ENCODE data around the gene C19orf12. TPM values are rescaled to one million over a fixed set of nuclear protein-coding genes. Genes with fewer than 3 reads are reported as not detected.

The C19orf12 gene
- total RNA-seq, 1 donor, result 48.5 TPM

DNA sequence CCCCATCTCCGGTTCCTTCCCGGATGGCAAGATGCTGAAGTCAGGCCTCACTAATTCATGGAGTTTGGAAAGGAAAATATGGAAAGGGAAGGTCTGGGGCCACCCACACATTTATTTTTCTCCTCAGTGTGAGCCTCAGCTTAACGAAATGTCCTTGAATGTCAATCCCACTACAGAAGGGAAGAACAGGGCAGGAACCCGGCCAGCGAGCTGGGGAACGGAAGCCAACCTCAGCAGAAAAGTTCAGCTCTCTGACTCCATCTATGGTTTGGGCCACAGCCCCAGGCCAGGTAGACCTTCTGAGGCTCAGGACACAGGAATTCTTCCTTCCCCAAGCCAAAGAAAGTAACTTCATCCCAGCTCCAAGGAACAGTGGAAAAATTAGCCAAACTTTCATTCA is 8.4 kb downstream of the C19orf12 start:
- peaks cover 18% of the 10 kb centered on the region for H4K20me1 ChIP-seq (ENCODE audit: insufficient read depth, low read length)
- peaks cover 46% of the 10 kb centered on the region for H3K79me2 ChIP-seq (ENCODE audit: insufficient read depth, low read length)
- H3K4me3 ChIP-seq (ENCODE audit: insufficient read depth, low read length), result no peak overlapping the region
- TF ChIP-seq, protein P1, sequence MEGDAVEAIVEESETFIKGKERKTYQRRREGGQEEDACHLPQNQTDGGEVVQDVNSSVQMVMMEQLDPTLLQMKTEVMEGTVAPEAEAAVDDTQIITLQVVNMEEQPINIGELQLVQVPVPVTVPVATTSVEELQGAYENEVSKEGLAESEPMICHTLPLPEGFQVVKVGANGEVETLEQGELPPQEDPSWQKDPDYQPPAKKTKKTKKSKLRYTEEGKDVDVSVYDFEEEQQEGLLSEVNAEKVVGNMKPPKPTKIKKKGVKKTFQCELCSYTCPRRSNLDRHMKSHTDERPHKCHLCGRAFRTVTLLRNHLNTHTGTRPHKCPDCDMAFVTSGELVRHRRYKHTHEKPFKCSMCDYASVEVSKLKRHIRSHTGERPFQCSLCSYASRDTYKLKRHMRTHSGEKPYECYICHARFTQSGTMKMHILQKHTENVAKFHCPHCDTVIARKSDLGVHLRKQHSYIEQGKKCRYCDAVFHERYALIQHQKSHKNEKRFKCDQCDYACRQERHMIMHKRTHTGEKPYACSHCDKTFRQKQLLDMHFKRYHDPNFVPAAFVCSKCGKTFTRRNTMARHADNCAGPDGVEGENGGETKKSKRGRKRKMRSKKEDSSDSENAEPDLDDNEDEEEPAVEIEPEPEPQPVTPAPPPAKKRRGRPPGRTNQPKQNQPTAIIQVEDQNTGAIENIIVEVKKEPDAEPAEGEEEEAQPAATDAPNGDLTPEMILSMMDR (IDR thresholded peaks at IDR 0.05; ENCODE audit: extremely low read depth, low read depth, low read length), result no peak
- no peak for DNase-seq (ENCODE audit: insufficient read length, low spot score, missing footprints)
- peaks cover 13% of the 10 kb centered on the region for H3K4me1 ChIP-seq (ENCODE audit: insufficient read depth, low read length)
- H3K9me3 ChIP-seq (ENCODE audit: low read depth, low read length), result no peaks in the 10 kb centered on the region
- no peaks in the 10 kb centered on the region for H3K27me3 ChIP-seq (ENCODE audit: insufficient read depth, low read length)
- no peak overlapping the region for H2AFZ ChIP-seq (ENCODE audit: low read length)
- no peak overlapping the region for H3K27ac ChIP-seq (ENCODE audit: low read depth, low read length)
- peaks cover 45% of the 10 kb centered on the region for H3K36me3 ChIP-seq (ENCODE audit: insufficient read depth, low read length)
- H3K4me2 ChIP-seq (ENCODE audit: insufficient read depth, low read length), result no peak overlapping the region

DNA sequence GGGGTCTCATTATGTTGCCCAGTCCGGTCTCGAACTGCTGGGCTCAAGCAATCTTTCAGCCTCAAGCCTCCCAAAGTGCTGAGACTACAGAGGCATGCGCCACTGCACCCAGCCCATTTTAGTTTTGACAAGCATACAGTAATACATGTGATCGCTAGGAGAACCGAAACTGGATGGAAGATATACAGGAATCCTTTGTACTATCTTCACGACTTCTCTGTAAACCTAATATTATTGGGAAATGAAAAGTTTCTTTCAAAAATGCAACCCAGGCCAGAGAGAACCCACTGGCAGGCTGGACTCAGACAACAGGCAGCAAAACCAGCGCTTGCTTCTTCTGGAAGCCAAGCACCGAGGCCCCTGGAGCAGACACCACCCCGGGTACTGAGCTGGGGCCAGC is 9.4 kb downstream of the C19orf12 start:
- Histone ChIP-seq H3K36me3 (ENCODE audit: insufficient read depth, low read length) (peaks cover 47% of the 10 kb centered on the region), H3K27ac (ENCODE audit: low read depth, low read length) (no peak overlapping the region), H3K9me3 (ENCODE audit: low read depth, low read length) (no peaks in the 10 kb centered on the region), H3K27me3 (ENCODE audit: insufficient read depth, low read length) (no peaks in the 10 kb centered on the region), H3K4me1 (ENCODE audit: insufficient read depth, low read length) (peaks cover 13% of the 10 kb centered on the region), H4K20me1 (ENCODE audit: insufficient read depth, low read length) (peaks cover 18% of the 10 kb centered on the region), H3K79me2 (ENCODE audit: insufficient read depth, low read length) (peaks cover 39% of the 10 kb centered on the region), H3K4me3 (ENCODE audit: insufficient read depth, low read length) (no peak overlapping the region), H3K4me2 (ENCODE audit: insufficient read depth, low read length) (no peak overlapping the region), H2AFZ (ENCODE audit: low read length) (no peak overlapping the region)
- TF ChIP-seq, protein P1 (IDR thresholded peaks at IDR 0.05; ENCODE audit: extremely low read depth, low read depth, low read length), result no peak
- DNase-seq (ENCODE audit: insufficient read length, low spot score, missing footprints), result peak; percentile 75

DNA sequence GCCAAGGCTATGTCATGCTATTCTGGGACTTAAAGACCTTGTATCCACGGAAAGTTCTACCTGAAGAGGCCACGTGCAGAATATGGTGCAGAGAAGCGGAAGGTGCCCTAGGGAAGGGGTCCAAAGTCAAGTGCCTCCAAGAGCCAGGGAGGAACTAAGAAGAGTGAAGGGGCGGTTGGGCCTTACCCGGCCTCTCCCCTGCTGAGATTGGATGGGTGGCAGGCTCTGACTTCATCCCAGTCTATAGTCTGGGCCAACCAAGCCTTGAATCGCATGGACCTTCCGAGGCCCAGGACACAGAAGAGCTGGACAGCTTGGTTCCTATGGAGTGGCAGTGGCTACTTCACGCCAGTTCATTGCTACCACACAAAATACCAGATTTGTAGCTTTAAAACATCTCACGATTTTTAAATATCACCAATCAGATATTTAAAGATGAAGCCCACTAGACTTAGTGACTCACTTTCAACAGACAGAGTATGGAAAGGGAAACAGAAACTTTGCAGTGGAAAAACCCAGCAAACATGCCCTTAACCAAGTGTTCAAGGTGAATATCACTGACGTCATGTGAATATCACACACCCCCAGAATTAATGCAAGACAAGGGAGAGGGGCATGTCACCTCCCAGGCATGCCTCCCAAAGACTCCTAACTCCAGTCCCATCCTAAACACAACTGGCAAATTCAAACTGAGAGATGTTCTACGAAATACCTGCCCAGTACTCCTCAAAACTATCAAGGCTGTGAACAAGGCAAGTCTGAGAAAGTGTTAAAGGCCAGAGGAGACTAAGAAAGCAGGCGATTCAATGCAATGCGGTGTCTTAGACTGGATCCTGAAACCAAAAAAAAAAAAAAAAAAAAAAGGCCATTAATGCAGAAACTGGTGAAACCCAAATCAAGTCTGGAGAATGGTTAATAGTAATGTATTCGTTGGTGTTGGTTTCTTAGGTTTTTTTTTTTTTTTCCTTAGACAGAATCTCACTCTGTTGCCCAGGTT is 10.2 kb downstream of the C19orf12 start:
- Histone ChIP-seq H2AFZ (ENCODE audit: low read length) (no peak overlapping the region), H3K4me3 (ENCODE audit: insufficient read depth, low read length) (no peak overlapping the region), H4K20me1 (ENCODE audit: insufficient read depth, low read length) (peaks cover 13% of the 10 kb centered on the region), H3K79me2 (ENCODE audit: insufficient read depth, low read length) (peaks cover 30% of the 10 kb centered on the region), H3K4me2 (ENCODE audit: insufficient read depth, low read length) (no peak overlapping the region), H3K9me3 (ENCODE audit: low read depth, low read length) (no peaks in the 10 kb centered on the region), H3K36me3 (ENCODE audit: insufficient read depth, low read length) (peaks cover 47% of the 10 kb centered on the region), H3K4me1 (ENCODE audit: insufficient read depth, low read length) (peaks cover 13% of the 10 kb centered on the region), H3K27me3 (ENCODE audit: insufficient read depth, low read length) (no peaks in the 10 kb centered on the region), H3K27ac (ENCODE audit: low read depth, low read length) (no peak overlapping the region)
- TF ChIP-seq, protein P1 (IDR thresholded peaks at IDR 0.05; ENCODE audit: extremely low read depth, low read depth, low read length), result no peak
- DNase-seq (ENCODE audit: insufficient read length, low spot score, missing footprints), result peak; percentile 49

DNA sequence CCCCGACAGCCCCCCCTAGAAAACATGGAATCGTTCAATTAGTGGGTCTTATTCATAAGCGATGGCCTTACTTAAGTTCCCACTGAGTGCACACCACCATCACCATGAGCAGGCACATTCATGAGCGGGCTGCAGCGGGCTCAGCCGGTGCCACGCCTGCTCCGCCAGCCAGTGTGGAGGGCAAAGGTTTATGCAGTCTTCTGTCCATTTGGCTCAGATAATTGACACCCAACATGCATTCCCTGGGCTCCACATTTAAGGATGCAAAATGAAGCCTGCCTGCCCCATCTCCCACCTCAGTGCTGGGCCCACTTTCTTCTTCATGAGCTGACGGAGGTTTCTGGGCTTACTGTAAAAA is 12.1 kb downstream of the C19orf12 start:
- Histone ChIP-seq H3K4me1 (ENCODE audit: insufficient read depth, low read length) (no peaks in the 10 kb centered on the region), H3K27me3 (ENCODE audit: insufficient read depth, low read length) (no peaks in the 10 kb centered on the region), H2AFZ (ENCODE audit: low read length) (no peak overlapping the region), H3K36me3 (ENCODE audit: insufficient read depth, low read length) (peaks cover 47% of the 10 kb centered on the region), H3K4me3 (ENCODE audit: insufficient read depth, low read length) (no peak overlapping the region), H3K4me2 (ENCODE audit: insufficient read depth, low read length) (no peak overlapping the region), H3K9me3 (ENCODE audit: low read depth, low read length) (no peaks in the 10 kb centered on the region), H4K20me1 (ENCODE audit: insufficient read depth, low read length) (peaks cover 4% of the 10 kb centered on the region), H3K79me2 (ENCODE audit: insufficient read depth, low read length) (peaks cover 22% of the 10 kb centered on the region), H3K27ac (ENCODE audit: low read depth, low read length) (no peak overlapping the region)
- TF ChIP-seq, protein P1 (IDR thresholded peaks at IDR 0.05; ENCODE audit: extremely low read depth, low read depth, low read length), result no peak
- DNase-seq (ENCODE audit: insufficient read length, low spot score, missing footprints), result no peak
